ENCODE results near the gene PLAC8. TPM values are rescaled to one million over a fixed set of nuclear protein-coding genes. Genes with fewer than 3 reads are reported as not detected.

The PLAC8 gene, protein sequence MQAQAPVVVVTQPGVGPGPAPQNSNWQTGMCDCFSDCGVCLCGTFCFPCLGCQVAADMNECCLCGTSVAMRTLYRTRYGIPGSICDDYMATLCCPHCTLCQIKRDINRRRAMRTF
- total RNA-seq, result not detected

DNA sequence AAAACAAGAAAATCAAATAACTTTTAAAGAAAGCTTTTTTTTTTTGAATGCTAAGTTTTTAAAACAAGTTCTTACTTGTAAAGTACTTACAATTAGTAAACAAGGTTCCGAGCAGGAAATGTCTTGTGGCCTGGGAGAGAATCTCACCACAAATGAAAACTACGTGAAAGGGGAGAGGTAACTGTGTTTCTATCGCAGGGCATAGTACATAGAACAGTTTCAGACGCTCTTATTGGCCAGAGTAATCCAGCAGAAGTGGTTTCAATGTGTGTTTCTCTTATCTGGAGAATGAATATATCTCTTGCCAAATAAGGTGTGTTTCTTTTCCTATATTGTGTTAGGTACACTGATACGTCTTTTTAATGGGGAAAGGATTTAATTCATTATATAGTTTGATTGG, at the start of gene PLAC8:
Gene PLAC8, minus strand, starts transcription at position 154 of the 400 bp plus-strand sequence. CDS start 6,808 bp downstream, outside the sequence.
- Histone ChIP-seq H3K4me3 (no peak within 1 kb of the TSS), H3K36me3 (no peaks in the 10 kb centered on the region), H3K27ac (no peak within 1 kb of the TSS), H3K9me3 (no peaks in the 10 kb centered on the region), H3K27me3 (no peaks in the 10 kb centered on the region), H3K4me1 (peaks cover 1% of the 10 kb centered on the region)
- no peak for DNase-seq (ENCODE audit: extremely low spot score in 2 of 2)
- TF ChIP-seq, protein P1, sequence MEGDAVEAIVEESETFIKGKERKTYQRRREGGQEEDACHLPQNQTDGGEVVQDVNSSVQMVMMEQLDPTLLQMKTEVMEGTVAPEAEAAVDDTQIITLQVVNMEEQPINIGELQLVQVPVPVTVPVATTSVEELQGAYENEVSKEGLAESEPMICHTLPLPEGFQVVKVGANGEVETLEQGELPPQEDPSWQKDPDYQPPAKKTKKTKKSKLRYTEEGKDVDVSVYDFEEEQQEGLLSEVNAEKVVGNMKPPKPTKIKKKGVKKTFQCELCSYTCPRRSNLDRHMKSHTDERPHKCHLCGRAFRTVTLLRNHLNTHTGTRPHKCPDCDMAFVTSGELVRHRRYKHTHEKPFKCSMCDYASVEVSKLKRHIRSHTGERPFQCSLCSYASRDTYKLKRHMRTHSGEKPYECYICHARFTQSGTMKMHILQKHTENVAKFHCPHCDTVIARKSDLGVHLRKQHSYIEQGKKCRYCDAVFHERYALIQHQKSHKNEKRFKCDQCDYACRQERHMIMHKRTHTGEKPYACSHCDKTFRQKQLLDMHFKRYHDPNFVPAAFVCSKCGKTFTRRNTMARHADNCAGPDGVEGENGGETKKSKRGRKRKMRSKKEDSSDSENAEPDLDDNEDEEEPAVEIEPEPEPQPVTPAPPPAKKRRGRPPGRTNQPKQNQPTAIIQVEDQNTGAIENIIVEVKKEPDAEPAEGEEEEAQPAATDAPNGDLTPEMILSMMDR (IDR thresholded peaks at IDR 0.05), result no peak
- TF ChIP-seq POLR2AphosphoS5 (IDR thresholded peaks at IDR 0.05; ENCODE audit: insufficient read depth in 1 of 2, low read depth in 1 of 2), result no peak
- TF ChIP-seq POLR2A (IDR thresholded peaks at IDR 0.05), result no peak
- intact Hi-C loops (cut with DNase I), result no loop called here

DNA sequence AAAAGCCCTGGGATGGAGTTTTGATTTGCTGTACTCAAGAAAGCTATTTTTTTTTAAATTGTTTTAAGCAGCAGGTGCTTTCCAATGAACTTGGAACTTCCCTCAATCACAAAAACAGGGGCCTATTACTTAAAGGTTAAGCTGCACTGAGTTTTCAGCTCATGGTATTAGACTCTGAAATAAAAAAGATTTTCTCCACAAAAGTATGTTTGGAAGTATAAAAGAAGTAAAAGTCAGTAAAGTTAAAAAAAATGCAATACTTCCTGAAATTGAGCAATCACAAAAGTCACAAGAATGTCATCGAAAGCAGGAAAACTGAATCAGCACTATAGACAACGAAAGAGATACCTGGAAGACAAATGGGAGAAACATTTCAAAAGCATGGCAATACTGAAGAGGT, 38.9 kb upstream of the PLAC8 start:
- TF ChIP-seq POLR2A (IDR thresholded peaks at IDR 0.05), result no peak
- no peak overlapping the region for H3K4me3 ChIP-seq
- peaks cover 4% of the 10 kb centered on the region for H3K9me3 ChIP-seq
- no peaks in the 10 kb centered on the region for H3K4me1 ChIP-seq
- DNase-seq (ENCODE audit: extremely low spot score in 2 of 2), result no peak
- H3K27me3 ChIP-seq, result no peaks in the 10 kb centered on the region
- no peaks in the 10 kb centered on the region for H3K36me3 ChIP-seq
- no peak overlapping the region for H3K27ac ChIP-seq
- intact Hi-C loops (cut with DNase I), result no loop called here

DNA sequence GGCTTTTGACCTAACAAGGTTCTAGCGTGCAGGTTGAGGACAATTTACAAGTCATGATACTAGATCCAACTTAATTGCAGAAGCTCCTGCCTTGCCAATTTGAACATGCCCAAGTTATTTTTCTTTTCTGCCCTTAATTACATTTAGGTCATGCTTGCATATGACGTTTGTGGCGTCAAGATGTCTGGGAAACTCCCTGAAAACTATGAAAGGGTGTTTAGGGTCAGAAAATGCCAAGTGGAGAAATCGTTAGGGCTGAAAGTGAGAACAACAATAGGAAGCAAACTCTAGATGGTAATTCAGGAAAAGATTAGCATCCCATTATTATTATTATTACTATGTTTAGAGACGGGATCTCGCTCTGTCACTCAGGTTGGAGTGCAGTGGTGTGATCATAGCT, 38.2 kb upstream of the PLAC8 start:
- DNase-seq (ENCODE audit: extremely low spot score in 2 of 2), result no peak
- Histone ChIP-seq H3K27ac (no peak overlapping the region), H3K4me3 (no peak overlapping the region), H3K4me1 (no peaks in the 10 kb centered on the region), H3K36me3 (no peaks in the 10 kb centered on the region), H3K9me3 (peaks cover 4% of the 10 kb centered on the region), H3K27me3 (no peaks in the 10 kb centered on the region)
- TF ChIP-seq, protein P1 (IDR thresholded peaks at IDR 0.05), result no peak
- no peak for TF ChIP-seq POLR2AphosphoS5 (IDR thresholded peaks at IDR 0.05; ENCODE audit: insufficient read depth in 1 of 2, low read depth in 1 of 2)
- intact Hi-C loops (cut with DNase I), result no loop called here

DNA sequence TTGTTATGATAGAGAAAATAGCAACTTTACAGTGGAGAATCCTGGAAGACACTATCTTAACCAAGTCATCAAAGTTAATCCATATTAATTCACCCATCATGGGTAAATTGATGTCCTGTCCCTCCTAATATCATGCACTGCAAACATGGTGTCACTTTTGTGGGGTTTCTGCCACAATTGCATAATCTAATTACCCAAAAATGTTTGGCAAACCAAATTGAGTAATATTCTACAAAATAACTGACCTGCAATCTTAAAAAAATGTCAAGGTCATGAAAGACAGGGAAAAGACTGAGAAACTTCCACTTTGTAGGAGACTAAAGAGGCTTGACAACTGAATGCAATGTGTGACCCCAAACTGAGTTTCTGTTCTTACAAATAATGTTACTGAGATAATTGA, 37.1 kb upstream of the PLAC8 start:
- no peaks in the 10 kb centered on the region for H3K4me1 ChIP-seq
- peaks cover 4% of the 10 kb centered on the region for H3K9me3 ChIP-seq
- TF ChIP-seq, protein P1 (IDR thresholded peaks at IDR 0.05), result no peak
- no peak for TF ChIP-seq POLR2AphosphoS5 (IDR thresholded peaks at IDR 0.05; ENCODE audit: insufficient read depth in 1 of 2, low read depth in 1 of 2)
- TF ChIP-seq POLR2A (IDR thresholded peaks at IDR 0.05), result no peak
- DNase-seq (ENCODE audit: extremely low spot score in 2 of 2), result no peak
- no peaks in the 10 kb centered on the region for H3K27me3 ChIP-seq
- no peaks in the 10 kb centered on the region for H3K36me3 ChIP-seq
- no peak overlapping the region for H3K27ac ChIP-seq
- no peak overlapping the region for H3K4me3 ChIP-seq
- intact Hi-C loops (cut with DNase I), result no loop called here

DNA sequence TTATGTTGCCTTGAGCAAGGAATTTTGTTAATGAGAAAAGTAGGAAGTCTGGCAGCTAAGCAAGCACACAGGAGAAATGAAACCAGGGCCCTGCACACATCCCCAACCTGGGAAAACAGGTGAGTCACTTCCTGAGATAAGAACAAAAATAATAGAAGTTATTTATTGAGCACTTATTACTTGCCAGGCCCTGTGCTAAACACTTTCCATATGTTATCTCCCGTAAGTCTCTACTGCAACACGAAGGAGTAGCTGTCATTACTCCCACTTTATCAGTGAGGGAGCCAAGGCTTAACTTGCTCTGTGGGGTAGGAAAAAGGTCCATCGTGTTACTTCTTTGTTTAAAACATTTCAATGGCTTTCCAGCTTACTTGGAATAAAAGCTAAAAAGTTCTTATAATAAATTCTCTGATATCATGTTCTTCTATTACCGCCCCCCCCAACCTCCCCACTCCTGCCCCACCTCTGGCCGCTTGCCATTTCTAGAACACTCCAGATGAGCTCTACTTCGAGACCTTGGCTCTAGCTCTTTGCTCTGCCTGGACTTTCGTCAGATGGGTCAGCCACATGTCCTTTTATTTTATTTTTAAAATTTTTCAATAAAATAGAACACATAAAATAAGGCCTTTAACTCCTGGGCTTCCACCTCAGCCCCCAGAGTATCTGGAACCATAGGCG, 36.3 kb upstream of the PLAC8 start:
- H3K9me3 ChIP-seq, result no peaks in the 10 kb centered on the region
- no peaks in the 10 kb centered on the region for H3K4me1 ChIP-seq
- H3K36me3 ChIP-seq, result no peaks in the 10 kb centered on the region
- intact Hi-C loops (cut with DNase I), result no loop called here
- H3K27ac ChIP-seq, result no peak overlapping the region
- no peak for DNase-seq (ENCODE audit: extremely low spot score in 2 of 2)
- H3K27me3 ChIP-seq, result no peaks in the 10 kb centered on the region
- TF ChIP-seq, protein P1 (IDR thresholded peaks at IDR 0.05), result no peak
- TF ChIP-seq POLR2A (IDR thresholded peaks at IDR 0.05) (no peak), POLR2AphosphoS5 (IDR thresholded peaks at IDR 0.05; ENCODE audit: insufficient read depth in 1 of 2, low read depth in 1 of 2) (no peak)
- no peak overlapping the region for H3K4me3 ChIP-seq
